HG03159 (cell line): Measurements from ENCODE around the gene ADIPOQ.
A peak's percentile ranks its signal among the peaks of the same experiment; 100 is the strongest.
"Not testable (repeated sequence)": the region's sequence is repeated elsewhere in the genome, so short reads cannot be mapped to it uniquely, and the experiment has no call there.

Experiments used
- ATAC-seq: cut with Tn5 transposase; IDR thresholded peaks from one replicate; pipeline ENCODE4 v1.9.1; 2021; ENCODE audit warnings: mild to moderate bottlenecking, moderate library complexity; ENCODE audit not compliant: unreplicated experiment

Gene ADIPOQ

GRCh38 chr3:186842426-186843038 lies at the start of gene ADIPOQ:
Gene ADIPOQ (plus strand): TSS chr3:186842710. CDS start chr3:186853059, 10,349 bp downstream.
- no peak for ATAC-seq

- no peak for ATAC-seq
Measured at GRCh38 chr3:186798239-186798874, 44.2 kb upstream of the ADIPOQ start.

- ATAC-seq = no peak
Measured at GRCh38 chr3:186800285-186800684, 42.2 kb upstream of the ADIPOQ start.

GRCh38 chr3:186802701-186803100 lies 39.8 kb upstream of the ADIPOQ start:
- no peak for ATAC-seq

GRCh38 chr3:186803447-186803846 lies 39.1 kb upstream of the ADIPOQ start:
- ATAC-seq = not testable (repeated sequence)

- ATAC-seq = peak; percentile 89
Measured at GRCh38 chr3:186806089-186807055, 36.1 kb upstream of the ADIPOQ start, which contains the start of gene RFC4. Gene RFC4 (minus strand): TSS chr3:186806482. CDS start chr3:186804713, 1,769 bp downstream.

- no peak for ATAC-seq
Measured at GRCh38 chr3:186807231-186807630, 35.3 kb upstream of the ADIPOQ start.

GRCh38 chr3:186810336-186810996 lies 32.0 kb upstream of the ADIPOQ start:
- no peak for ATAC-seq

GRCh38 chr3:186811313-186811712 lies 31.2 kb upstream of the ADIPOQ start:
- ATAC-seq = not testable (repeated sequence)

- ATAC-seq = no peak
Measured at GRCh38 chr3:186814100-186814499, 28.4 kb upstream of the ADIPOQ start.

GRCh38 chr3:186815435-186815834 lies 27.1 kb upstream of the ADIPOQ start:
- no peak for ATAC-seq

GRCh38 chr3:186818516-186818915 lies 24.0 kb upstream of the ADIPOQ start:
- ATAC-seq = no peak

GRCh38 chr3:186818956-186819355 lies 23.6 kb upstream of the ADIPOQ start:
- no peak for ATAC-seq

GRCh38 chr3:186821429-186822387 lies 20.8 kb upstream of the ADIPOQ start:
- ATAC-seq = no peak

- ATAC-seq = not testable (repeated sequence)
Measured at GRCh38 chr3:186822388-186822759, 20.1 kb upstream of the ADIPOQ start.

GRCh38 chr3:186823386-186823785 lies 19.1 kb upstream of the ADIPOQ start:
- ATAC-seq = no peak

GRCh38 chr3:186824430-186825139 lies 17.9 kb upstream of the ADIPOQ start:
- ATAC-seq = no peak

GRCh38 chr3:186825294-186825821 lies 17.2 kb upstream of the ADIPOQ start:
- no peak for ATAC-seq

GRCh38 chr3:186825872-186826409 lies 16.6 kb upstream of the ADIPOQ start:
- no peak for ATAC-seq
